IPS-11a (cell line): ENCODE results near the gene GSG1L.
"Not testable (repeated sequence)": the region's sequence is repeated elsewhere in the genome, so short reads cannot be mapped to it uniquely, and the experiment has no call there.

ENCODE experiments used
- H3K4me3 ChIP-seq: one replicate; pipeline ENCODE4 v1.5.1; 2013; ENCODE audit warnings: low read depth, low read length, control low read depth

The GSG1L gene

DNA sequence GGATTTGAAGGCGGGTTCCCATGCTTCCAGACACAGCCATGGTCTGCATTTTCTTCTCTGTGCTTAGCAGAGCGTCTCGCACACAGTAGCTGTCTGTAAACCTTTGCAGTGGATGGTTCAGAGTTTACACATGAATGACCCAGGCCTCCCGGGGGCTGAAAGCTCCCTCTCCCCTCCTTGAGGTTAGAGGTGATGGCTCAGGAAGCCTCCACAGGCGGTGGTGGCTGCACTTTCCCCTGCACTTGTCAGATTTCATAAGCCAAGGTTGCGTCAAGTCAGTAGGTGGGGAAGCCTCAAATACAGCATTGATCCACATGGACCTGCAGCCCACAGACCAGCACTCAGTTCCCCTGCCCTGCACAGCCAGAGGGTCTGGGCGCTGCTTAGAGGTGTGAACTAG lies 301.7 kb downstream of the GSG1L start:
- H3K4me3 ChIP-seq: no peak overlapping the region

DNA sequence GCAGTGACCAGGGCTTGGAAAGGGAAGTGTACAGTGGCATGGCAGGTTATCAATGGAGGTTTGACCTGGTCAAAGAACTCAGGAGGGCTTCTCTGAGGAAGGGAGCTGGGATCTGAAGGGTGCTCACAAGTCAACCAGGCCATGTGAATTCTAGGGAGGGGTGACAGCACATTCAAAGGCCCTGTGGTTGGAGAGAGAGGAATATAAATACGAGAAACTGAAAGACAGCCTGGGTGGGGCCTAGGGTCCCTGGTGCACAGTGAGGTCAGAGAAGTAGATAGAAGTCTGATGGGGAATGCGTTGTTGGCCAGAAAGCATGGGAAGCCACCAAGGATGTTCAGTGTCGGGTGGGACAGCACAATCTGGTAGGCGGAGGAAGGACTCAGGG lies 302.7 kb downstream of the GSG1L start:
- H3K4me3 ChIP-seq: no peak overlapping the region

DNA sequence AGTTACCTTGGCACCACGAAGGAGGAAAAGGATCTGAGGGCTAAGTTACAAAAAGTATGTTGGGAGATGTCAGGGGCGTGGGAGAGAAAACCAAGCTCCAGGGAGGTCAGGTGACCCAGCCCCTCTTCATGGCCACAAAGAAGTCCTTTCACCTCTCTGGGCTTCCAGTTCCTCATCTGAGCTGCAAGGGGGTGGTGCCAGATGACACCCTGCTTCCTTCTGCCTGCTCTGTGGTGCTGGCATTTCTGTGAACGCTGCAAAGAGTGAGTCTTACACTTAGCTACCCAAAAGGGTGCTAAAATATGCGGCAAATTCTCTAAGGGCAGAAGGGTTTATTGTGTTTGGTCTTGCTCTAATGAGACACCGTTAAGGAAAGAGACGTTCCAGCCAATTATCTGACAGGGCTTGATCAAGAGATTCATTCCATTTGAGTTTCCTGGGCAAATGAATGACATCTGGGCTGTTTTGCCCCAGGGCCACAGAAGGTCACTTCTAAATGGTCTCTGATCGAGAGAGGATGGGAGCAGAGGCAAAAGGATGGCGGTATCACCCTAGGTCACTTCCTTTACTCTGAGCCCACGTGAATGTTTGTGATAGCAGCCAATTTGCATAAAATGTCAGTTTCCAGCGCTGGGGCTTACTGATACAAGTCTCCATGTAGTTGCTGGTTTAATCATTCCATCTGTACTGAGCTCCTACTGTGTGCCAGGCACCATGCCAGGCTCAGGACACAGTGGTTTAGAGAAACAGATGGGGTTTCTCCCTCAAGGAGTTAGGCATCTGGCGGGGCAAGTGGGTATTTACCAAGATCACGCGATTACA lies 303.3 kb downstream of the GSG1L start:
- no peak overlapping the region for H3K4me3 ChIP-seq

DNA sequence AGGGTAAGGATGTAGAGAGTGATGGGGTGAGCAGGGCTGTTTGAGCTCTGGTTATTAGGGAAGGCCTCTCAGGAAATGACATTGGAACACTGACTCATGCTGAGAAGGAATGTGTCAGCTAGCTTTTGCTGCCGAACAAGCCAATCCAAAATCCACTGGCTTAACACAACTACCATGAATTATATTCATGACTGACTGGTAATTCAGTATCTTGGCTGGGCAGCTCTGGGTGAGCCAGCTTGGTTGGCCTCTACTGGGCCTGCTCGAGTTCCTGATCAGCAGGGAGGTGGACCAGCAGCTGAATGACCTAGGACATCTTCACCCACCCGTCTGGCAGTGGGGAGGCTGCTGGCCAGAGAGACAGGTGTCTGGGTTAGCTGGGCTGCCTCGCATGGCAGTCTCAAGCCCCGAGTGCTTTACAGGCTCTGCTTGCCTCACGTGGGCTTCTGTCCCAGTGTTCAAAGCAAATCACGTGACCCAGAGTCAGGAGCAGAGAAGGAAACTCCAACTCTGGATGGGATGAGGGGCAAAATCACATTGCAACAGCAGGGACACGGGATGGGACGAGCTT lies 304.1 kb downstream of the GSG1L start:
- H3K4me3 ChIP-seq: no peak overlapping the region

DNA sequence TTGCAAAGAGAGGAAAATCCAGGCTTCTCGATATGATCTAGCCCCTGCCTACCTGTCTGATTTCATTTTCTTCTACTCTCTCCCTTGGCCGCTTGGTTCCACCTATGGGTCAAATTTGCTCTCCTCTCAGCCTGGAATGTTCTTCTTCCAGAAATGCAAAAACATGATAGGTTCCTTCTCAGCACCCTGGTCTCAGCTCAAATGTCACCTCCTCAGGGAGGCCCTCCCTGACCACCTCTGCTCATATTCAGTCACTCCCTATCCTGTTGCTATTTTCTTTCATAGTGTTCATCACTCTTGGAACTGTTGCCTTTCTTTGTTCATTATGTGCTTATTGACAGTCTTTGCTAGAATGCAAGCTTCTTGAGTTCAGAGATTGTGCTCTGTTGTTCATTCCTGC lies 305.0 kb downstream of the GSG1L start:
- H3K4me3 ChIP-seq: no peak overlapping the region

DNA sequence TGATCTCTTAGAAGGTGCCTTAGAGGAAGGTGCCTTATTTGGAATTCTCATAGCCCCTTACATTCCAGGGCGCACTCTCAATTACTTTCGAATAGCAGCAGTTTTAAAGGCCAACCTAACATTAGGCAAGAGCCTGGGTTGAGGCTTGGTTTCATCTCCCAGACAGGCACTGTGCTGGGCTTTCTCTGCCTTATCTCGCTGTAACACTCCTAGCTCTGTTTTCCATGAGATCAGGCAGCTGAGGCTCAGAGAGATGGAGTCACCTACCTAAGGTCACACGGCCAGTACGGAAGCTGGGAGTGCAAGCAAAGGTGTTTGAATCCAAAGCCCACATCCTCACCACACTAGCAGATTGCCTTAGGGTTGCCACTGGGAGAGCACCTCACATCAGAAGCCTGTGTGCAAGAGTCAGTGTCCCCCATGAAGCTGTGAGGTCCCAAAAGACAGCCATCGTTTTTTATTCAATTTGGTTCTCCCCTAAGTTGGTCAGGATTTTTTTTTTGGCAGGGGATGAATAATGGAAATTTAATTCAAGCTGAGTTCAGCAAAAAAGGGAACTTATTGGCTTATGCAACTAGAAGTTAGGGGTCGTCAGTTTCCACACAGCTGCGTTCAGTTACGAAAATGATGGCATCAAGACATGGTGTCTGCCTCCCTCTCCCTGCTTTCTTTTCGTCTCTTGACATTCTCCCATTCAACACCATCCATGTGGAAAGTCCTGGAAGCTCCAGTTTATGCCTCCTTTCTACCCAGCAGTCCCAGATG lies 307.1 kb downstream of the GSG1L start:
- H3K4me3 ChIP-seq: no peak overlapping the region

DNA sequence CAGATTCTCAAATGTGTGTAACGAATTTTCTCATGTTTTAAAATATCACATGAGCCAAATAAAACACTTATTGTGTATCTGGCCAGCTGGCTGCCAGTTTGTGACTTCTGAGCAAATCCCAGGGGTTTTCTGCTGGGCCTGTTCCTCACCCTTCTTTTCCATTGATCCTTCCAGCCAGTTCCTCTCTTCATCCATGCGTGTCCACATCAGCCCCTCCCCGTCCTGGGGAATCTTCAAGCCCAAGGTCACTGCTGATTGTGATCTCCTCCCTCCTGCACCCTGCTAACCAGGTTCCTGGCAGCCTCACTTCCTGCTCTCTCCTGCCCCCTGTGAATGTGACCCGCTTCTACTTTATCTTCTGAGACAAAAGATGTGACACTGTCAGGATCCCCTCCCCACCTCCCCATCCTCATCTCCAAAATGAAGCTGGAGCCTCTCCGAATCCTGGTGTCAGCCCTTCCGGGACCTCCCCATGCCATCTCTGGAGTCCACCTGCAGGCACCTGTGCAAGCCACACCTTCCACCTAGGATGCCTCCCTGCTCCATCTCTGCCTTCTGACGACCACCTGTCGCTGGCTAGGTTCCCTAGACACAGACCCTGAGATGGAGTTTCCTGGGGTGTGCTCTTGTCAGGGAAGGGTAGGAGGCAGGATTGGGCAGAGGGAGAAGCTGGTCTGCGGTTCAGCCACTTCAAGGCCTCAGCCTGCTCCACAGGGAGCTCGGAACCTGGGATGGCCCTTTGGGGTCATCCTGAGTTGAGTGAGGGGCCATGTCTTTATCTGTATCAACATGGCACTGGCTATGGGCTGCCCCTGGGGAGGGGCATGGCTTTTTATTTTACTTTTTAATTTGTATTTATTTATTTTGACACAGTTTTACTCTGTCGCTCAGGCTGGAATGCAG lies 308.5 kb downstream of the GSG1L start:
- no peak overlapping the region for H3K4me3 ChIP-seq

DNA sequence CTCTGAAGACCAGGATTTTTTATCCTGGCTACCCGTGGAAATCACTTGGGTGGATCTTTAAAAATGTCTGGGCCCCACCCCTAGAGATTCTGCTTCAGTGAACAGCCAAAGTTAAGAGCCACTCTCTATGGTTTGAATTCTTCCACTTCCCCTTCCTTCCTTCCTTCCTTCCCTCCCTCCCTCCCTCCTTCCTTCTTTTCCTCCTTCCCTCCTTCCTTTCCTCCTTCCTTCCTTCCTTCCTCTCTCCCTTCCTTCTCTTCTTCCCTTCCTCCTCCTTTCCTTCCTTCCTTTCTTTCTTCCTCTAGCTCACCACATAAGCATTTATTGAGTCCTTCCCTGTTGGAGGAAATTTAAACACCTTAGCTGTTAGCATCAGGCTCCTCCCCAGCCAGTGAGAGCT lies 310.0 kb downstream of the GSG1L start:
- no peak overlapping the region for H3K4me3 ChIP-seq

DNA sequence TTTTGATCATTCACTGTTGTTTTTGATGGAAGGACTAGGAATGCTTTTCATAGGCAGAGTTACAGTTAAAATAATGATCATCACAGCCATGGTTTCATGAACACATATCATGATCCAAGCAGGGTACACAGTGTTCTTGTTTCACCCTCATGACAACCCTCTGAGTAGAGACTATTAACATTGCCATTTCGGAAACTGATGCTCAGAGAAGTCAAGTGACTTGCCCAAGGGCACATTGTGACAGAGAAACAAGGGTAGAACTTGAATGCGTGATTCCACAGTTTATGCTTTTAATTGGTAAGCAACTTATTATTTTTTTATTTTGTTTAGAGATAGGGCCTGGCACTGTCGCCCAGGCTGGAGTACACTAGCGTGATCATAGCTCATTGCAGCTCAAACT lies 311.3 kb downstream of the GSG1L start:
- H3K4me3 ChIP-seq: no peak overlapping the region

DNA sequence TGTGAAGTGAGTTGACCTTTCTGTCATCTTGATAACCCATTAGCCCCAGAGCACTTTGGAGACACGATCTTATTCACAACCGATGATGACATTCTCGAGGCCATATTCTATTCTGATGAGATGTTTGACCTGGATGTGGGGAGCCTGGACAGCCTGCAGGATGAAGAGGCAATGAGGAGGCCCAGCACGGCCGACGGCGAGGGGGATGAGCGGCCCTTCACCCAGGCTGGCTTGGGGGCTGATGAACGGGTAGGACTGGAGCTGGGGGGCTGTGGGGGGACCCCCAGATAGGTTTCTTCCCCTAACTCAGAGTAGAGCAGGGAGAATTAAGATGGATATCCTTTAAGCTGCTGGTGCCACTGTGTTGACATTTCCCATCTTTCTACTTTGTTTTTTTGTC lies 311.8 kb downstream of the GSG1L start:
- no peak overlapping the region for H3K4me3 ChIP-seq

DNA sequence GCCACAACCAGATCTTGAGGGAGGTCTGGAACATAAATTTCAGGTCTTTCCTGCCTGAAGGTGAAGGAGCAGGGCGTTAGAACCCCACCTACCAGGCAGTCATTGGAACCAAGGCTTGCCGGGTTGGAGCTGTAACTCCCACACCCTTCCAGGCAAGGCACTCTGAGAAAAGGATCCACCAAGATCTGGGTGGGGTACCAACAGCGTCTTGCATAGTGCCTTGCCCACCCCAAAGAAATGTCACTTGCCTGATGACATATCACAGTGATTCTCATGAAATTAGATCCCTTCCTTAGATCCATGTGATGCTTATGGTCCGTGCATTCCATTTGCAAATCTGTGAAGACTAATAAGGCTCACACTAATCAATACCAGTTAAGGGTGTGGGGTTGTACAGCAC lies 312.3 kb downstream of the GSG1L start:
- H3K4me3 ChIP-seq: no peak overlapping the region

DNA sequence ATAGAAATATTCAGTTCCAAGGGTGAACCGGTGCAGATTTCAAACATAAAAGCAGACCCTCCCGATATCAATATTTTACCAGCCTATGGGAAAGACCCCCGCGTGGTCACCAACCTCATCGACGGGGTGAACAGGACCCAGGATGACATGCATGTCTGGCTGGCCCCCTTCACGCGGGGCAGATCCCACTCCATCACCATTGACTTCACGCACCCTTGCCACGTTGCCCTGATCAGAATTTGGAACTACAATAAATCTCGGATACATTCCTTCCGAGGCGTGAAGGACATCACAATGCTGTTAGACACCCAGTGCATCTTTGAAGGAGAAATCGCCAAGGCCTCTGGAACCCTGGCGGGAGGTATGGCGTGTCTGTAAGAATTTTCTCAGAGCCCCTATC lies 313.6 kb downstream of the GSG1L start:
- no peak overlapping the region for H3K4me3 ChIP-seq

DNA sequence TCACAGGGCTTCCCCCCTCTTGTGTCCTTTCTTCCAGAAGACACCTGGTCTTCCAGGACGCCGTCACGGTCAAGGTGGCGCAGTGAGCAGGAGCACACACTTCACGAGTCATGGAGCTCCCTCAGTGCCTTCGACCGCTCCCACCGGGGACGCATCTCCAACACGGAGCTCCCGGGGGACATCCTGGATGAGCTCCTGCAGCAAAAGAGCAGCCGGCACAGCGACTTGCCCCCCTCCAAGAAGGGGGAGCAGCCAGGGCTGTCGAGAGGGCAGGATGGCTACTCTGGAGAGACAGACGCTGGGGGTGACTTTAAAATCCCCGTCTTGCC lies 314.0 kb downstream of the GSG1L start:
- no peak overlapping the region for H3K4me3 ChIP-seq

DNA sequence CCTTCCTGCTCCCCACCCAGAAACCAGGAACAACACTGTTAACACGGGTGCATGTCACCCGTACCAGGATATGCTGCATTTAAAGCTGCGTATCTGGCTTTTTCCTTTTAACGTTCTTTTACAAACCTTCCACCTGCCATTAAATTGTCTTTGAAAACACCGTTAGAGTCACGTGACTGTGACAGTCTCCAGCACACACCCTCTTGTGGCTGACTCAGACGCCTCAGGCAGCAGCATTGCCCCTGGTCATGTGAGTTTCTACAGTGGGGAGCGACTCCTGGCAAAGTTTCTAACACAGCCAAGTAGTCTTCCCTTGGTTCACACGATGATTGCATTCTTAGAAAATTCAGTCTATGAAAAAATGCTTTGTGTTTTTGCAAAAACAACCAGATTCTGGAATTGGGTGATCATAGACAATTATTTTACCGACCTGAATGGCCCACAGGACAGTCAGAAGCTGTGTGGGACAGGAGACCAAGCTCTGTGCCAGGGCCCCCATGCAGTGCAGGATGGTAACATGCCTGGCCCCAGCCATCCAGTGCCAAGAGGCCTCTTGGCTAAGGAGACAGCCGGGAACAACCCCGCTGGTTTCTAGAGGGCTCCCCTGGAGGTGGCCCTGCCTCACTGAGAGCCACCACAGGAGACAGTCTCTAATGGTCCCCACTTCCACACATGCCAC lies 314.5 kb downstream of the GSG1L start:
- no peak overlapping the region for H3K4me3 ChIP-seq

DNA sequence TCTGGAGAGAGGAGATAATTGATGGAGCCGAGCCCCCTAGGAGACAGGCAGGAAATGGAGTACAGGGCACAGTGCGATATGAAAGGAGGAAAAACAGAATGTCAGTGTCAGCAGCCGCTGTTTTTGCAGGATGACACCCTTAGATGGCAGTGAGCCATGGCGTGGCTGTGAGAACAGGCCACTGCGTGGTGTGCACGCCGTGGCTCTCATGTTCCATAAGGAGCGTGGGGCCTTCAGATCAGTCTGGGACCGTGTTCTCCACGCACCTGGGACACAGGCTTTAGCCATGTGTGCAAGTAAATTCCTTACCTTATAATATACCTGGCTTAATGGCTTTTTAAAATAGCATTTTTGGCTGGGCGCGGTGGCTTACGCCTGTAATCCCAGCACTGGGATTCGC lies 315.6 kb downstream of the GSG1L start:
- H3K4me3 ChIP-seq: no peak overlapping the region

DNA sequence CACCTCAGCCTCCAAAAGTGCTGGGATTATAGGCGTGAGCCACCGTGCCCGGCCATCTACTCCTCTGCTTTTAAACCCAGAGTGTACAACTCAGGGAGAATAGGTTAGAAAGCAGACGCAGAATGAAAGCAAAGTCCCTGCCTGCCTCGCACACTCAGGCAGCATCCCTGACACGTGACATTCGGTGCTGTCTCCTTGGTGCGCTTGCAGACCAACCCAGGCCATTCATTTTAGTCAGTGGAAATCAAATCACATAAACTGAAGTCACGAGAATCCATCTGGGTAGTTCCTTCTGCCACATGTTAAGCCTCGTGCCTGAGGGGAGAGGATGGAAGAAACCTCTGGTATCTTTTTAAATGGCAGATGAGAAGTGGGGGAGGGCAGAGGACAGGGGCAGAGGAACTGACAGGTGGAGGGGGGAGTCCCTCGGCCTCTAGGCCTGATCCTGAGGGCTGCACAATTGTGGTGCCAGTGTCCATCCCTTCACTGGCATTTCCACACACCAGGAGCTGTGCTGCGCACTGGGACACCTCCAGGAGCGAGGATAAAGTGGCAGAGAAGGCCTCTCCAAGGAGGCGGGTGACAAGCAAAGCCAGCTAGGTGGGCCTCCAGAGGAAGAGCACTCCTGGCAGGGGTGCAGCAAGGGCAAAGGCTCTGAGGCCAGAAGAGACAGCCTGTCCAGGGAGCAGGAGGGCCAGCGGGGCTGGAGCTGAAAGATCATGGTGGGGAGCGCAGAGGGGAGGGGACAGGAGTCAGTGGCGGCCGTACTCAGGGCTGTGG lies 317.2 kb downstream of the GSG1L start:
- no peak overlapping the region for H3K4me3 ChIP-seq

DNA sequence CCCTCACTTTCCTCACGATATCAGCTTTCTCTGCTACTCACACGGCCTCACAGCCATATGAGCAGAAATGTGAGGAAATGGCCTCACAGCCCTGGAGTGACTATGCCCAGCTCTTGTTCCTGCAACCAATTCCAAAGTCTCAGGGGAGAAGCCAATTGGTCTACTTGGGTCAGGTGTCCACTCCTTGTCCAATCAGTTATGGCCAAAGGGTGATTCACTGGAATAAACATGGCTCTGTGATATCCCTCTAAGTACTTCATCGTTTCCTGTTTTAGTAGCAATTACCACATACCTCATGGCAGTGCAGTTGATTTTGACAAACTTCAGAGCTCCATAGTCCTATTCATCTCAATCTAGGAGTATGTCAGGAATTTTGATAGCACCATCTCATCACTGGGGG lies 318.2 kb downstream of the GSG1L start:
- H3K4me3 ChIP-seq: no peak overlapping the region

DNA sequence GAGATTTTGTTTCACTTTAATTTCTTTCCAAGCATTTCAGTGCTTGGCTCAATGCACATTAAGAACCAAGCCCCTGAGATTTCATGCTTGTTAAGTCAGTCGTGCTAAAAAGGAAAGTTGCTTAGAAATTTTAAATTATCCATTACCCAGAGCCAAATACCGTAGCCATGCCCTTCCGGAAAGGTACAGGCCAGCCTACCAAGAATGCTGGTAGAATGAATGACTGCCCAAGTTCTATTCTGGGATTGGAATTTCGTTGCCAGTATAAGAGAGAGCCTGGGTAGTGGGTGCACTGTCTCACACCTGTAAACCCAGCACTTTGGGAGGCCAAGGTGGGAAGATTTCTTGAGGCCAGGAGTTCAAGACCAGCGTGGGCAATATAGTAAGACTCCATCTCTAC lies 319.6 kb downstream of the GSG1L start:
- H3K4me3 ChIP-seq: no peak overlapping the region

DNA sequence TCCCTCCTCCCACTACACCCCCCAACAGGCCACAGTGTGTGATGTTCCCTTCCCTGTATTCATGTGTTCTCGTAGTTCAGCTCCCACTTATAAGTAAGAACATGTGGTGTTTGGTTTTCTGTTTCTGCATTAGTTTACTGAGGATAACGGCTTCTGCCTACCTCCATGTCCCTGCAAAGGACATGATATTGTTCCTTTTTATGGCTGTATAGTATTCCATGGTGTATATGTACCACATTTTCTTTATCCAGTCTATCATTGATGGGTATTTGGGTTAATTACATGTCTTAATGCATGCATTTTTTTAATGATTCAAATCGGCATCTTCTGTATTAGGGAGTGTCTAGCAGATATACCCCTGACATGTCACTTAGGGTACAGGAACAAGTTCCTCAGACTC lies 320.5 kb downstream of the GSG1L start:
- H3K4me3 ChIP-seq: not testable (repeated sequence)

DNA sequence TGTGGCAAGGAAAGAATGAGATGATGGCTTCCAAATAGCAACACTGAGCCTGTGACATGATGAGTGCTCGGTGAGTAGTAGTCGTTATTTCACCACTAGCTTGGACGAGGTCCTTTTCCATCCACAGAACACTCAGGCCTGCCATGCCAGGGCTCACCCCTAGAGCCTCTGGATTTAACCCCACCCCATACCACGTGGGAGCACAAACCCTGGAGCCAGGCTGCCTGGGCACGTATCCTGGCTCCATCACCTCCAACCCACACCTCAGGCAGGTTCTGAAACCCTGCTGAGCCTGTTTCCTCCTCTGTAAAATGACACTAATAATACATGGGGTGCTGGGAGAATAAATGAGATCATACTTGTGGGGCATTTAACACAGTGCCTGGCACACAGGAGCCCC lies 321.2 kb downstream of the GSG1L start:
- H3K4me3 ChIP-seq: no peak overlapping the region
